Right cardiac atrium (tissue), 5 donors: ENCODE data around the gene ST14. TPM values are rescaled to one million over a fixed set of nuclear protein-coding genes. Genes with fewer than 3 reads are reported as not detected.
"Not testable (repeated sequence)": the region's sequence is repeated elsewhere in the genome, so short reads cannot be mapped to it uniquely, and the experiment has no call there.

Experiments
- ATAC-seq, 2 donors: fragments of 200-7000 bp; cut with Tn5 transposase; one replicate each; pipeline versions ENCODE4 v1.8.0 to v1.9.1; 2020; ENCODE audit warnings: moderate library complexity in 2 of 2, mild to moderate bottlenecking in 1 of 2
- DNase-seq, 3 donors: peaks; one replicate each; pipeline ENCODE4 v3.0.0-alpha.2; 2020
- H3K27ac ChIP-seq: one replicate; pipeline ENCODE4 v1.5.1; 2013; ENCODE audit warnings: mild to moderate bottlenecking, low read length, control low read depth, moderate library complexity
- H3K27me3 ChIP-seq: one replicate; pipeline ENCODE4 v1.6.1; 2013; ENCODE audit not compliant: control insufficient read depth, insufficient read depth
- H3K4me1 ChIP-seq: one replicate; pipeline ENCODE4 v1.6.1; 2013; ENCODE audit warnings: low read length; ENCODE audit not compliant: control insufficient read depth, insufficient read depth
- H3K4me3 ChIP-seq: one replicate; pipeline ENCODE4 v1.5.1; 2013; ENCODE audit warnings: low read length, control low read depth
- H3K9me3 ChIP-seq: one replicate; pipeline ENCODE4 v1.6.1; 2013; ENCODE audit warnings: low read length; ENCODE audit not compliant: control insufficient read depth
- WGBS: extraction: QIAGEN DNeasy Blood & Tissue Kit; methylation state at CpG from one replicate; pipeline ENCODE4 v1.1.7; 2013; 5-methylcytosine and 5-hydroxymethylcytosine counted together
- intact Hi-C, 4 donors: fragments of 100-400 bp; cut with DNase I; formaldehyde crosslinking; loops; one replicate each; pipeline versions ENCODE4 v1.11.0 to v1.14.0; 2022 to 2023
- polyA plus RNA-seq: library from polyadenylated mRNA; stranded (reverse); fragments of 200-250 nt; gene quantifications from one replicate; pipeline ENCODE4 v1.2.3, GENCODE V29; 2013
- total RNA-seq, 4 donors: library from RNA; stranded (reverse); fragmentation: NEBNext Ultra II Directional; extraction: Animal tissue kit (Norgen Biotek cat#: 25700); gene quantifications; one replicate each; pipeline ENCODE4 v1.2.1, GENCODE V29; 2021
- donor health status: healthy with polysubstance abuse.
- donor health status: DM: no; HTN: yes; CAD: no.
- donor health status: DM: no; HTN: no; CAD: no.
- donor health status: DM: no; HTN: yes; CAD: no; lungs with severe emphysema.
- donor health status: DM: yes; HTN: yes; CAD: no.

Gene ST14
- total and polyA plus RNA-seq, 5 donors: 0.61 to 2.8 (median 1.2) TPM

GRCh38 chr11:130188585-130189347 is 29.2 kb downstream of the ST14 start:
- H3K4me3 ChIP-seq: no peak overlapping the region
- H3K27ac ChIP-seq: no peak overlapping the region
- ATAC-seq: peak; percentile 6 to 18
- intact Hi-C loops: no loop called here
- H3K9me3 ChIP-seq: no peaks in the 10 kb centered on the region
- 83% methylated on average over 19 of the region's 19 CpGs for WGBS
- peak in 1 of 3 donors; percentile 50 for DNase-seq
- H3K4me1 ChIP-seq: no peaks in the 10 kb centered on the region
- no peaks in the 10 kb centered on the region for H3K27me3 ChIP-seq

GRCh38 chr11:130189492-130190210 is 30.1 kb downstream of the ST14 start:
- H3K27me3 ChIP-seq: no peaks in the 10 kb centered on the region
- no peak overlapping the region for H3K4me3 ChIP-seq
- peak; percentile 15 to 22 for ATAC-seq
- peak in 1 of 3 donors; percentile 62 for DNase-seq
- no peaks in the 10 kb centered on the region for H3K9me3 ChIP-seq
- no peaks in the 10 kb centered on the region for H3K4me1 ChIP-seq
- H3K27ac ChIP-seq: no peak overlapping the region
- intact Hi-C loops: no loop called here
- 88% methylated on average over 32 of the region's 32 CpGs for WGBS

GRCh38 chr11:130190371-130190881 is 30.8 kb downstream of the ST14 start:
- no peak for DNase-seq
- intact Hi-C loops: no loop called here
- Histone ChIP-seq H3K27me3 (no peaks in the 10 kb centered on the region), H3K27ac (no peak overlapping the region), H3K4me3 (no peak overlapping the region), H3K9me3 (no peaks in the 10 kb centered on the region), H3K4me1 (no peaks in the 10 kb centered on the region)
- peak; percentile 6 to 14 for ATAC-seq
- WGBS: 91% methylated on average over 29 of the region's 29 CpGs

- Histone ChIP-seq H3K27me3 (no peaks in the 10 kb centered on the region), H3K4me1 (no peaks in the 10 kb centered on the region), H3K4me3 (no peak overlapping the region), H3K9me3 (no peaks in the 10 kb centered on the region), H3K27ac (no peak overlapping the region)
- intact Hi-C loops: no loop called here
- 85% methylated on average over 14 of the region's 14 CpGs for WGBS
- ATAC-seq (no peak), DNase-seq (no peak)
These were observed 32.3 kb downstream of the ST14 start for GRCh38 chr11:130191896-130192295.

- 65% methylated on average over 4 of the region's 4 CpGs for WGBS
- Histone ChIP-seq H3K4me1 (no peaks in the 10 kb centered on the region), H3K27ac (no peak overlapping the region), H3K4me3 (no peak overlapping the region), H3K27me3 (no peaks in the 10 kb centered on the region), H3K9me3 (no peaks in the 10 kb centered on the region)
- DNase-seq (no peak), ATAC-seq (no peak)
- intact Hi-C loops: no loop called here
These were observed 33.3 kb downstream of the ST14 start for GRCh38 chr11:130192845-130193267.

- DNase-seq, H3K27ac ChIP-seq, ATAC-seq, H3K4me1 ChIP-seq, H3K4me3 ChIP-seq, H3K9me3 ChIP-seq, H3K27me3 ChIP-seq, intact Hi-C loops: not testable (repeated sequence)
- WGBS: 94% methylated on average over 14 of the region's 14 CpGs
These were observed 34.0 kb downstream of the ST14 start for GRCh38 chr11:130193551-130193950.

- H3K4me3 ChIP-seq: no peak overlapping the region
- WGBS: 92% methylated on average over 21 of the region's 21 CpGs
- H3K9me3 ChIP-seq: no peaks in the 10 kb centered on the region
- ATAC-seq (no peak), DNase-seq (no peak)
- no peak overlapping the region for H3K27ac ChIP-seq
- no peaks in the 10 kb centered on the region for H3K4me1 ChIP-seq
- intact Hi-C loops: no loop called here
- no peaks in the 10 kb centered on the region for H3K27me3 ChIP-seq
These were observed 34.9 kb downstream of the ST14 start for GRCh38 chr11:130194241-130195023.

- DNase-seq: no peak
- Histone ChIP-seq H3K4me1 (no peaks in the 10 kb centered on the region), H3K27ac (no peak overlapping the region), H3K4me3 (no peak overlapping the region), H3K27me3 (no peaks in the 10 kb centered on the region), H3K9me3 (no peaks in the 10 kb centered on the region)
- peak in 1 of 2 donors; percentile 10 for ATAC-seq
- 91% methylated on average over 27 of the region's 27 CpGs for WGBS
- intact Hi-C loops: no loop called here
These were observed 37.9 kb downstream of the ST14 start for GRCh38 chr11:130197386-130198035.

GRCh38 chr11:130198292-130198691 is 38.7 kb downstream of the ST14 start:
- intact Hi-C loops: no loop called here
- no peak overlapping the region for H3K27ac ChIP-seq
- H3K4me3 ChIP-seq: no peak overlapping the region
- DNase-seq: no peak
- 79% methylated on average over 22 of the region's 22 CpGs for WGBS
- H3K27me3 ChIP-seq: no peaks in the 10 kb centered on the region
- ATAC-seq: no peak
- no peaks in the 10 kb centered on the region for H3K4me1 ChIP-seq
- H3K9me3 ChIP-seq: no peaks in the 10 kb centered on the region

- intact Hi-C loops: no loop called here
- DNase-seq (no peak), ATAC-seq (no peak)
- 92% methylated on average over 15 of the region's 15 CpGs for WGBS
- Histone ChIP-seq H3K9me3 (no peaks in the 10 kb centered on the region), H3K4me1 (no peaks in the 10 kb centered on the region), H3K4me3 (no peak overlapping the region), H3K27me3 (no peaks in the 10 kb centered on the region), H3K27ac (no peak overlapping the region)
These were observed 39.4 kb downstream of the ST14 start for GRCh38 chr11:130198964-130199363.
